Mesothelial cell of epicardium (in vitro differentiated cells): Measurements from ENCODE around the gene RAB11FIP3. TPM values are rescaled to one million over a fixed set of nuclear protein-coding genes. Genes with fewer than 3 reads are reported as not detected.

ENCODE experiments used
- DNase-seq, 2 experiments: peaks; one replicate each; pipeline ENCODE4 v3.0.0; 2021; ENCODE audit warnings: low spot score in 2 of 2; ENCODE audit not compliant: unreplicated experiment in 2 of 2
- H3K27ac Mint-ChIP-seq: 2 replicates; pipeline ENCODE4 v1.8.0; 2021; ENCODE audit warnings: mixed read lengths
- H3K27me3 Mint-ChIP-seq: 2 replicates; pipeline ENCODE4 v1.8.0; 2021; ENCODE audit warnings: low read depth, mixed read lengths
- H3K36me3 Mint-ChIP-seq: 2 replicates; pipeline ENCODE4 v1.8.0; 2021; ENCODE audit warnings: mixed read lengths
- H3K4me1 Mint-ChIP-seq: 2 replicates; pipeline ENCODE4 v1.8.0; 2021; ENCODE audit warnings: mixed read lengths
- H3K4me3 Mint-ChIP-seq: 2 replicates; pipeline ENCODE4 v1.8.0; 2021; ENCODE audit warnings: mild to moderate bottlenecking, moderate library complexity, mixed read lengths
- H3K9me3 Mint-ChIP-seq: 2 replicates; pipeline ENCODE4 v1.8.0; 2021; ENCODE audit warnings: mixed read lengths
- total RNA-seq: library from RNA; stranded (reverse); gene quantifications from 3 replicates; pipeline ENCODE4 v1.2.1, GENCODE V29; 2021
- TF ChIP-seq, protein P1 (sequence below): fragments of 200-600 bp; sonication (generic); IDR thresholded peaks from one replicate; pipeline ENCODE4 v1.5.0; 2021; ENCODE audit warnings: antibody characterized with exemption; ENCODE audit not compliant: unreplicated experiment

Gene RAB11FIP3
- total RNA-seq, 1 donor from 2014 or later: 68.8 TPM

DNA sequence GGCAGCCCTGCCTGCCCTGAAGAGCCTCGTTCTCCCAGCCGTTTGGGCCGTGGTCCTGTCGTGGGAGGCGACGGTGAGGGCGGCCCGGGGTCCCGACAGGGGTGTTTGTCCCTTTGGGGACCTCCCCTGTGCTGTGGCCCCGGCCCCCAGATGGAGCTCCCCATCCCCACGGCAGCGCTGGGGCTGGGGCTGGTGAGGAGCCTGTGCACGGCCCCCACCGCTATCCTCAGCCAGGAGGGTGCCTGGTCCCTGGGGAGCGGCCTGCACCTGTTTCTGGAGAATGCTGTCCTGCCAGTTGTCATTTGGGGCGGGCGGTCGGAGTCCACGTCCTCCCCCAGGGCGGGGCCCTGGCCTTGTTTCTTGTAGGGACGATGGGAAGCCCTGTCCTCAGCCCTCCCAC lies 108.7 kb downstream of the RAB11FIP3 start:
- Mint-ChIP-seq H3K4me1 (peaks cover 3% of the 10 kb centered on the region), H3K27ac (no peak overlapping the region), H3K36me3 (peaks cover 7% of the 10 kb centered on the region), H3K4me3 (no peak overlapping the region), H3K9me3 (no peaks in the 10 kb centered on the region), H3K27me3 (no peaks in the 10 kb centered on the region)
- no peak for DNase-seq
- TF ChIP-seq, protein P1, sequence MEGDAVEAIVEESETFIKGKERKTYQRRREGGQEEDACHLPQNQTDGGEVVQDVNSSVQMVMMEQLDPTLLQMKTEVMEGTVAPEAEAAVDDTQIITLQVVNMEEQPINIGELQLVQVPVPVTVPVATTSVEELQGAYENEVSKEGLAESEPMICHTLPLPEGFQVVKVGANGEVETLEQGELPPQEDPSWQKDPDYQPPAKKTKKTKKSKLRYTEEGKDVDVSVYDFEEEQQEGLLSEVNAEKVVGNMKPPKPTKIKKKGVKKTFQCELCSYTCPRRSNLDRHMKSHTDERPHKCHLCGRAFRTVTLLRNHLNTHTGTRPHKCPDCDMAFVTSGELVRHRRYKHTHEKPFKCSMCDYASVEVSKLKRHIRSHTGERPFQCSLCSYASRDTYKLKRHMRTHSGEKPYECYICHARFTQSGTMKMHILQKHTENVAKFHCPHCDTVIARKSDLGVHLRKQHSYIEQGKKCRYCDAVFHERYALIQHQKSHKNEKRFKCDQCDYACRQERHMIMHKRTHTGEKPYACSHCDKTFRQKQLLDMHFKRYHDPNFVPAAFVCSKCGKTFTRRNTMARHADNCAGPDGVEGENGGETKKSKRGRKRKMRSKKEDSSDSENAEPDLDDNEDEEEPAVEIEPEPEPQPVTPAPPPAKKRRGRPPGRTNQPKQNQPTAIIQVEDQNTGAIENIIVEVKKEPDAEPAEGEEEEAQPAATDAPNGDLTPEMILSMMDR: no peak

DNA sequence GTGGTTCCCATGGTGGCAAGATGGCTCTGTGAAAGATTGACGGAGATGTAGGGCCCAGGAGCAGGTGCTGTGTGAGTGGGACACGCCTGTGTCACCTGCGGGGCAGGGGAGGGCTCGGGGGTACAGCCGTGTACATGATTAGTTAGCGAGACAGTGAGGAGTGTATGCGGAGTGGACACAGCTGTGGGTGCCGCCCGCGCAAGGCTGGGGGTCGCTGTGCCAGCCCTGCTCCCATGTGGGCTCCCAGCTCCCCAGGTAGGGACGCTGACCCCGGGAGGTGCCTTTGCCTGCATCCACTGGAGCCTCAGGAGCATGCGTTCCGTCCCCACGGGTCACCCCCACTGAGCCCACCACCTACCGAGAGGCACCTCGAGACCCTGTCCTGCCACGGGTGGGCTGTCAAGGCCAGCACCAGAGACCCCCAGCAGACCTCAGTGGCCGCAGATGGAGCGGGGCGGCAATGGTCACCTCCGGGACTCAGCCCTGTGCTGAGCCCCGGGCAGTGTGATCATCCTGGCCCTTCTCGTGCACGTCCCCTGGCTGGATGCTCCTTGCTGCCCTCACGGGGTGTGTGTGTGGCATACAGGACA lies 109.5 kb downstream of the RAB11FIP3 start:
- Mint-ChIP-seq H3K9me3 (no peaks in the 10 kb centered on the region), H3K4me1 (peaks cover under 1% of the 10 kb centered on the region), H3K27ac (no peak overlapping the region), H3K27me3 (no peaks in the 10 kb centered on the region), H3K36me3 (peaks cover 7% of the 10 kb centered on the region), H3K4me3 (no peak overlapping the region)
- TF ChIP-seq, protein P1: no peak
- no peak for DNase-seq

DNA sequence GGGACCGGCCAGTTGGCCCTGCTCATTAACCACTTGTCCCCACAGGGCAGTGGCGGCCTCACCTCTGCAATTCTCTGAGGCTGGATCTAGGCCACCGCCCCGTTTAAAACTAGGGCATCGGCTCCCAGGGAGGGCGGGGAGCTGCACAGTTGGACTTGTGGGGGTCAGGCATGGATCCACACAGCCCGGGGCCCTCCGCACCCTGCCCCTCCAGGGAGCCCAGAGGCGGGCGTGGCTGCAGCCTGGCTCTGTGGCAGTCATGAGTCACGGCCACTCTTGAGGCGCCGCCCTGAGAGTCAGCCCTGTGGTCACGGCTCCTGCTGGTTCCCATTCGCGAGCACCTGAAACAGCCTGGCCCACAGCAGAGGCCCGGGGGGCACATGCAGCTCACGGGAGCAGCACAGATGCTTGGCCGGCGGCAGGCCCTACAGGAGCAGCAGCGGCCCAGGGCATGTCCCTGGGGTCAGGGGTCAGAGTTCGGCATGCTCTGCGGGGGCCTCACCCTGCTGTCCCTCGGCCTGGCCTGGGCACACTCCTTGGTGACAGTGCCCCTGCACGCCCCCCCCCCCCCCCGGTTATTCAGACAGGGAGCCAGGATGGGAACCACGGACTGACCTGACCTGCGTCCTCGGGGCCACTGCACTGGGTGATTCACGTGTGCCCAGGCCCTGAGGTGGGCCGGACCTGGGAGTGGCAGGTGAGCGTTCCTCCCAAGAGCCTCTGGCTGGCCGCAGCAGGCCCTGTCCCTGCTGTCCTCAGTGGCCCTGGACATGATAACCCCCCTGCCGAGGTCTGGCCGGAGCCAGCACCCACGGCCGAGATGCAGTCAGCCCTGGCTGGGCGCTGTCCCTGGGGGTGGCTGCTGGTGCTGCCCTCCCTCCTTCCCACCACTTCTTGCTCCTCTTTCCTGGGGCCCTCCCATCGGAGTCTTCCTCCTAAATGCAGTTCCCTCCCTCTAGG lies 110.3 kb downstream of the RAB11FIP3 start:
- H3K9me3 Mint-ChIP-seq: no peaks in the 10 kb centered on the region
- H3K27me3 Mint-ChIP-seq: no peaks in the 10 kb centered on the region
- no peak for DNase-seq
- peaks cover 7% of the 10 kb centered on the region for H3K36me3 Mint-ChIP-seq
- no peaks in the 10 kb centered on the region for H3K4me1 Mint-ChIP-seq
- H3K4me3 Mint-ChIP-seq: no peak overlapping the region
- TF ChIP-seq, protein P1: no peak
- H3K27ac Mint-ChIP-seq: no peak overlapping the region

DNA sequence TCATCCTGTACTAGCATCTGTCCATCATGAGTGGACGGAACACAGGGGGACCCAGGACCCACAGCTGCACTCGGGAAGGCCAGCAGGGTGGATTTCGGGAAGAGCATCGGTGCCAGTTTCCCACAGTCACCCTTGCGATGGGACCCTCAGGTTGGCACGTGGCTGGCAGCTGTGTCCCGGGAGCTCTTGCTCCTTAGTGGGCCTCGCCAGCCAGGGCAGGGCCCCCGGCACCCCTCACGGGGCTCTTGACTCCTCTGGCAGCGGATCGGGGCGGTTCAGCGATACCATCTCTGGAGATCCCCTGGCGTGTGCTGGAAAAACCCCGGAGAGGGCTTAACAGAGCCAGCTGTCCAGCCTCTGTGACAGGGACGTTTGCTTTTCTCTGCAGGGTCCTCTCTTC lies 111.3 kb downstream of the RAB11FIP3 start:
- H3K4me3 Mint-ChIP-seq: no peak overlapping the region
- no peaks in the 10 kb centered on the region for H3K9me3 Mint-ChIP-seq
- H3K27me3 Mint-ChIP-seq: no peaks in the 10 kb centered on the region
- H3K4me1 Mint-ChIP-seq: no peaks in the 10 kb centered on the region
- H3K36me3 Mint-ChIP-seq: peaks cover 7% of the 10 kb centered on the region
- no peak overlapping the region for H3K27ac Mint-ChIP-seq
- DNase-seq: no peak
- TF ChIP-seq, protein P1: no peak

DNA sequence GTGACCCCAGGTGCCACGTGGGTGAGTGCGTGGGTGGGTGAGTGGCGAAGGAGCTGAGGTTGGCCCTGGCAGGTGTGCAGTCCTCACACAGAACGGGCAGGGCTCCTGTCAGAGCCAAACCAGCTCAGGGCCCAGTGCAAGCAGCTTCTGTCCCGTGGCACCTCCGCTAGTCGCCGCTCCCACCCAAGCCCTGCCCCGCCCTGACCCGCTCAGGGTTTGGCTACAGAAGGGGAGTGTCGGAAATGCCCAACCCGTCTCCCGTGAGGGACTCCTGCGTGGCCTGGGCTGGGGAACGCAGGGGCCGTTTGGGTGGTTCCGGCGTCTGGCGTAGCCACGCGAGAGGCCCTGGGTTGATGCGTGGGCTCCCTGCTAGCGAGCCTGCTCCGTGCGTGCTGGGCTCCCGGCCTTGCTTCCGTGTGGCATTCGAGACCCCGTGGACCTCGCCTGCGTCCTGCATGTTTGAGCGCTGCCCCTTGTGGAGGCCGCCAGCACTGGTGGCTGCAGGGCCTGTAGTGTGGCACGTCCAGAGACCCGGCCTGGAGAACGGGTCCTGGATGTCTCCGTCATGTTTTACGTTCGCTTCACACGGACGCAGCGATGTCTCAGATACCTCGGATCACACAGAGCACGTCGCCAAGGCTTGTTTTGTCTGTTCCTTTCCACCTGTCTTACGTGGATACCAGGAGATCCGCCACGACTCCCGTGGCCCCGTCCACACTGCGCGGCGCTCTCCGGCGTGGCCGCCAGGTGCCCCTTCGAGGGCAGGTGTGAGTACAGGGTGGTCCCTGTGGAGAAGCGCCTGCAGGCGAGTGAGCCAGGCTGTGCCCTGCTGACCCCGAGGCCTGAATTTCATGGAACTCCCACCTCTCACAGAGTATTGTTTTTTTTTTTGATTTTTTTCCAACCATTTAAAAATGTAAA lies 112.2 kb downstream of the RAB11FIP3 start:
- no peaks in the 10 kb centered on the region for H3K27me3 Mint-ChIP-seq
- DNase-seq: no peak
- no peak overlapping the region for H3K27ac Mint-ChIP-seq
- H3K36me3 Mint-ChIP-seq: peaks cover 7% of the 10 kb centered on the region
- H3K9me3 Mint-ChIP-seq: no peaks in the 10 kb centered on the region
- TF ChIP-seq, protein P1: no peak
- no peaks in the 10 kb centered on the region for H3K4me1 Mint-ChIP-seq
- no peak overlapping the region for H3K4me3 Mint-ChIP-seq
